MM.1S (cell line): Measurements from ENCODE around the gene MAPKAP1.

ENCODE experiments used
- DNase-seq: peaks from one replicate; pipeline ENCODE4 v3.0.0-alpha.2; 2015
- H2AFZ ChIP-seq: fragments of 300-600 bp; sonication (generic); 2 replicates; pipeline ENCODE4 v1.6.0; 2016; ENCODE audit warnings: antibody characterized with exemption, low read length
- H3F3A ChIP-seq: fragments of 300-600 bp; sonication (generic); 2 replicates; pipeline ENCODE4 v1.6.1; 2016; ENCODE audit warnings: mild to moderate bottlenecking, antibody characterized with exemption, low read length, moderate library complexity, mixed read lengths; ENCODE audit not compliant: insufficient read depth
- H3K27ac ChIP-seq: fragments of 300-600 bp; sonication (generic); 2 replicates; pipeline ENCODE4 v1.5.1; 2016; ENCODE audit warnings: mild to moderate bottlenecking, low read length
- H3K27me3 ChIP-seq: fragments of 300-600 bp; sonication (generic); replicated peaks from 2 replicates; pipeline ENCODE4 v1.6.0; 2016; ENCODE audit warnings: low read length; ENCODE audit not compliant: insufficient read depth
- H3K36me3 ChIP-seq: fragments of 300-600 bp; sonication (generic); replicated peaks from 2 replicates; pipeline ENCODE4 v1.6.1; 2016; ENCODE audit warnings: mild to moderate bottlenecking, low read length, mixed read lengths; ENCODE audit not compliant: insufficient read depth
- H3K4me1 ChIP-seq: fragments of 300-600 bp; sonication (generic); 2 replicates; pipeline ENCODE4 v1.6.1; 2016; ENCODE audit warnings: low read length, mixed read lengths
- H3K4me2 ChIP-seq: fragments of 300-600 bp; sonication (generic); 2 replicates; pipeline ENCODE4 v1.6.0; 2016; ENCODE audit warnings: low read depth, low read length
- H3K4me3 ChIP-seq: fragments of 300-600 bp; sonication (generic); 2 replicates; pipeline ENCODE4 v1.5.1; 2016; ENCODE audit warnings: low read length, mixed read lengths
- H3K79me2 ChIP-seq: fragments of 300-600 bp; sonication (generic); 2 replicates; pipeline ENCODE4 v1.6.1; 2016; ENCODE audit warnings: mixed run types, low read length, mixed read lengths
- H3K9ac ChIP-seq: fragments of 300-600 bp; sonication (generic); 2 replicates; pipeline ENCODE4 v1.6.1; 2016; ENCODE audit warnings: low read length, mixed read lengths
- H3K9me2 ChIP-seq: fragments of 300-600 bp; sonication (generic); replicated peaks from 2 replicates; pipeline ENCODE4 v1.6.1; 2016; ENCODE audit warnings: mild to moderate bottlenecking, low read length, mixed read lengths; ENCODE audit not compliant: insufficient read depth
- H3K9me3 ChIP-seq: fragments of 300-600 bp; sonication (generic); replicated peaks from 2 replicates; pipeline ENCODE4 v1.6.1; 2016; ENCODE audit warnings: mild to moderate bottlenecking, low read length, mixed read lengths; ENCODE audit not compliant: insufficient read depth
- H4K20me1 ChIP-seq: fragments of 300-600 bp; sonication (generic); 2 replicates; pipeline ENCODE4 v1.6.1; 2016; ENCODE audit warnings: mild to moderate bottlenecking, low read length, moderate library complexity, mixed read lengths; ENCODE audit not compliant: insufficient read depth
- CTCF ChIP-seq: fragments of 300-600 bp; sonication (generic); IDR thresholded peaks from 2 replicates; pipeline ENCODE4 v1.5.1; 2016; ENCODE audit warnings: antibody characterized with exemption, low read length, mixed read lengths
- EZH2 ChIP-seq: fragments of 300-600 bp; sonication (generic); optimal IDR thresholded peaks from 2 replicates; pipeline ENCODE3; 2017; ENCODE audit warnings: low read depth, mild to moderate bottlenecking, antibody characterized with exemption, low read length, mixed read lengths
- EZH2phosphoT487 ChIP-seq: fragments of 300-600 bp; sonication (generic); IDR thresholded peaks from 2 replicates; pipeline ENCODE4 v1.6.1; 2018; ENCODE audit warnings: antibody characterized with exemption, low read length

Gene MAPKAP1

GRCh38 chr9:125687163-125687863, 19.7 kb downstream of the MAPKAP1 start:
- H3K4me1 ChIP-seq = no peaks in the 10 kb centered on the region
- H3K79me2 ChIP-seq = peaks cover 30% of the 10 kb centered on the region
- TF ChIP-seq EZH2phosphoT487 = no peak
- no peak for TF ChIP-seq CTCF
- no peak for TF ChIP-seq EZH2
- no peak overlapping the region for H3K4me3 ChIP-seq
- no peaks in the 10 kb centered on the region for H3K36me3 ChIP-seq
- H3F3A ChIP-seq = no peaks in the 10 kb centered on the region
- no peaks in the 10 kb centered on the region for H3K9me2 ChIP-seq
- H3K27ac ChIP-seq = no peak overlapping the region
- no peak overlapping the region for H3K9ac ChIP-seq
- H3K4me2 ChIP-seq = no peak overlapping the region
- no peak overlapping the region for H2AFZ ChIP-seq
- no peaks in the 10 kb centered on the region for H4K20me1 ChIP-seq
- H3K27me3 ChIP-seq = no peaks in the 10 kb centered on the region
- H3K9me3 ChIP-seq = no peaks in the 10 kb centered on the region
- no peak for DNase-seq

GRCh38 chr9:125685167-125685566, 21.8 kb downstream of the MAPKAP1 start:
- no peaks in the 10 kb centered on the region for H3F3A ChIP-seq
- no peaks in the 10 kb centered on the region for H3K9me3 ChIP-seq
- DNase-seq = no peak
- no peak overlapping the region for H3K27ac ChIP-seq
- no peak overlapping the region for H3K4me2 ChIP-seq
- H4K20me1 ChIP-seq = no peaks in the 10 kb centered on the region
- no peak overlapping the region for H3K4me3 ChIP-seq
- no peaks in the 10 kb centered on the region for H3K36me3 ChIP-seq
- H3K9me2 ChIP-seq = no peaks in the 10 kb centered on the region
- H3K79me2 ChIP-seq = peaks cover 28% of the 10 kb centered on the region
- H3K9ac ChIP-seq = no peak overlapping the region
- TF ChIP-seq CTCF (no peak), EZH2 (no peak), EZH2phosphoT487 (no peak)
- no peaks in the 10 kb centered on the region for H3K27me3 ChIP-seq
- H3K4me1 ChIP-seq = no peaks in the 10 kb centered on the region
- H2AFZ ChIP-seq = no peak overlapping the region

GRCh38 chr9:125683486-125683885, 23.5 kb downstream of the MAPKAP1 start:
- Histone ChIP-seq H3K36me3 (no peaks in the 10 kb centered on the region), H3K9ac (no peak overlapping the region), H3F3A (no peaks in the 10 kb centered on the region), H3K27ac (no peak overlapping the region), H3K9me3 (no peaks in the 10 kb centered on the region), H4K20me1 (no peaks in the 10 kb centered on the region), H3K4me1 (no peaks in the 10 kb centered on the region), H3K4me3 (no peak overlapping the region), H3K79me2 (peaks cover 24% of the 10 kb centered on the region), H3K9me2 (no peaks in the 10 kb centered on the region), H3K4me2 (no peak overlapping the region), H3K27me3 (no peaks in the 10 kb centered on the region), H2AFZ (no peak overlapping the region)
- TF ChIP-seq CTCF (no peak), EZH2phosphoT487 (no peak), EZH2 (no peak)
- DNase-seq = no peak
